ENCODE data around the gene ADRA2C.

Gene ADRA2C

GRCh38 chr4:3816983-3817960 lies 51.1 kb downstream of the ADRA2C start:
- DNase-seq = no peak
